GM12878 (cell line): ENCODE data around the gene NUP50. TPM values are rescaled to one million over a fixed set of nuclear protein-coding genes. Genes with fewer than 3 reads are reported as not detected.

Experiments
- BCLAF1 ChIP-seq: fragments of 450-650 bp; IDR thresholded peaks from 2 replicates; pipeline ENCODE4 v1.6.1; 2017; ENCODE audit warnings: antibody characterized with exemption, mild to moderate bottlenecking, moderate library complexity
- BHLHE40 ChIP-seq, 2 experiments: fragments of 450-650 bp in 1 of 2; IDR thresholded peaks; 2 replicates each; pipeline ENCODE4 v1.6.1; 2011 to 2017; ENCODE audit warnings: low read depth in 2 of 2, borderline replicate concordance in 1 of 2, improper control_type of control experiment in 1 of 2, low read length in 1 of 2, mild to moderate bottlenecking in 1 of 2
- ESRRA ChIP-seq: IDR thresholded peaks from 2 replicates; pipeline ENCODE4 v1.6.1; 2012; ENCODE audit warnings: mild to moderate bottlenecking, low read length, improper control_type of control experiment
- ETV6 ChIP-seq, 2 experiments: fragments of 450-650 bp in 1 of 2; IDR thresholded peaks in 1 of 2; conservative IDR thresholded peaks in 1 of 2; 2 replicates each; pipeline ENCODE4 v1.6.1; 2014; ENCODE audit warnings: antibody characterized with exemption in 1 of 2, borderline replicate concordance in 1 of 2, low read depth in 1 of 2, mild to moderate bottlenecking in 1 of 2, moderate library complexity in 1 of 2
- EZH2 ChIP-seq: IDR thresholded peaks from 2 replicates; pipeline ENCODE4 v1.6.1; 2012; ENCODE audit warnings: low read depth, mild to moderate bottlenecking, control low read depth, inconsistent platforms, low read length, borderline replicate concordance; ENCODE audit not compliant: control insufficient read depth
- IKZF1 ChIP-seq: fragments of 450-650 bp; conservative IDR thresholded peaks from 2 replicates; pipeline ENCODE4 v1.6.1; 2017; ENCODE audit warnings: antibody characterized with exemption, mild to moderate bottlenecking
- KLF5 ChIP-seq: fragments of 450-650 bp; IDR thresholded peaks from 2 replicates; pipeline ENCODE4 v1.6.1; 2014; ENCODE audit warnings: mild to moderate bottlenecking; ENCODE audit not compliant: partially characterized antibody
- MYC ChIP-seq: IDR thresholded peaks from 2 replicates; pipeline ENCODE4 v1.6.1; 2011; ENCODE audit warnings: mild to moderate bottlenecking, low read length, moderate library complexity, inconsistent platforms; ENCODE audit not compliant: insufficient read depth, insufficient replicate concordance, insufficient read length, severe bottlenecking
- NFYA ChIP-seq: IDR thresholded peaks from 2 replicates; pipeline ENCODE4 v1.6.1; 2011; ENCODE audit warnings: low read depth, mild to moderate bottlenecking, low read length, improper control_type of control experiment, borderline replicate concordance
- PML ChIP-seq: IDR thresholded peaks from 2 replicates; pipeline ENCODE4 v1.6.1; 2012; ENCODE audit warnings: low read length, inconsistent platforms
- POLR2A ChIP-seq: IDR thresholded peaks from 2 replicates; pipeline ENCODE4 v1.6.1; 2011; ENCODE audit warnings: low read depth, mild to moderate bottlenecking, low read length
- RB1 ChIP-seq: fragments of 450-650 bp; formaldehyde crosslinking; IDR thresholded peaks from 2 replicates; pipeline ENCODE4 v1.6.1; 2017; ENCODE audit warnings: mild to moderate bottlenecking, borderline replicate concordance
- RCOR1 ChIP-seq: conservative IDR thresholded peaks from 2 replicates; pipeline ENCODE4 v1.6.1; 2012; ENCODE audit warnings: low read depth, low read length, improper control_type of control experiment
- SMARCA5 ChIP-seq: fragments of 450-650 bp; IDR thresholded peaks from 2 replicates; pipeline ENCODE4 v1.6.1; 2017; ENCODE audit warnings: mild to moderate bottlenecking
- SMC3 ChIP-seq: IDR thresholded peaks from 2 replicates; pipeline ENCODE4 v1.6.1; 2011; ENCODE audit warnings: low read length, improper control_type of control experiment, borderline replicate concordance
- SREBF2 ChIP-seq: IDR thresholded peaks from 2 replicates; pipeline ENCODE4 v1.6.1; 2012; ENCODE audit warnings: mild to moderate bottlenecking, low read length
- SUZ12 ChIP-seq: fragments of 200-600 bp; sonication (generic); IDR thresholded peaks from one replicate; pipeline ENCODE4 v1.6.1; 2018; ENCODE audit warnings: antibody characterized with exemption, mild to moderate bottlenecking; ENCODE audit not compliant: unreplicated experiment
- TCF12 ChIP-seq: IDR thresholded peaks from 2 replicates; pipeline ENCODE4 v1.6.1; 2011; ENCODE audit warnings: low read depth, mild to moderate bottlenecking, low read length
- WRNIP1 ChIP-seq: IDR thresholded peaks from 2 replicates; pipeline ENCODE4 v1.6.1; 2011; ENCODE audit warnings: low read depth, low read length, improper control_type of control experiment, borderline replicate concordance
- YY1 ChIP-seq: IDR thresholded peaks from 2 replicates; pipeline ENCODE4 v1.6.1; 2011; ENCODE audit warnings: low read depth, mild to moderate bottlenecking, low read length
- ZNF384 ChIP-seq: IDR thresholded peaks from 2 replicates; pipeline ENCODE4 v1.6.1; 2012; ENCODE audit warnings: low read depth, mild to moderate bottlenecking, low read length, improper control_type of control experiment, borderline replicate concordance
- polyA plus RNA-seq, 11 experiments: library from polyadenylated mRNA; depleted of rRNA in 4 of 11; unstranded in 6 of 11; stranded (reverse) in 5 of 11; fragments of >200 nt; fragmentation: Nextera tagmentation in 4 of 11; fragmentation: Illumina TruSeq in 1 of 11; extraction: Ambion mirVana in 4 of 11; extraction: Trizol in 1 of 11; gene quantifications; 1 replicate in 1 of 11; 2 replicates in 10 of 11; pipeline versions ENCODE4 v1.2.1 to v1.2.3, GENCODE V29; 2011 to 2016; ENCODE audit warnings: inconsistent platforms in 2 of 11, missing spikeins in 2 of 11, low read depth in 1 of 11
- total RNA-seq, 4 experiments: library from RNA; depleted of rRNA in 3 of 4; stranded (reverse); fragments of >200 nt in 3 of 4; fragmentation: Illumina TruSeq in 1 of 4; extraction: Trizol in 1 of 4; gene quantifications; 2 replicates each; pipeline versions ENCODE4 v1.2.1 to v1.2.3, GENCODE V29; 2013 to 2021
- TF ChIP-seq, protein P1 (sequence below): IDR thresholded peaks from 2 replicates; pipeline ENCODE4 v1.6.1; 2011; ENCODE audit warnings: borderline replicate concordance, low read depth, mild to moderate bottlenecking, moderate library complexity, mixed read lengths, low read length; ENCODE audit not compliant: insufficient read depth; ENCODE audit errors: extremely low read length
- TF ChIP-seq, protein P2 (sequence below): fragments of 450-650 bp; formaldehyde crosslinking; IDR thresholded peaks from 2 replicates; pipeline ENCODE4 v1.4.0; 2020; ENCODE audit warnings: mild to moderate bottlenecking, moderate library complexity

Gene NUP50
- total and polyA plus RNA-seq, 10 of the 15 experiments (the other 5 are each of a cell fraction or from before 2014, with no cell fraction given): 36.8 to 125 (median 78.8) TPM

DNA sequence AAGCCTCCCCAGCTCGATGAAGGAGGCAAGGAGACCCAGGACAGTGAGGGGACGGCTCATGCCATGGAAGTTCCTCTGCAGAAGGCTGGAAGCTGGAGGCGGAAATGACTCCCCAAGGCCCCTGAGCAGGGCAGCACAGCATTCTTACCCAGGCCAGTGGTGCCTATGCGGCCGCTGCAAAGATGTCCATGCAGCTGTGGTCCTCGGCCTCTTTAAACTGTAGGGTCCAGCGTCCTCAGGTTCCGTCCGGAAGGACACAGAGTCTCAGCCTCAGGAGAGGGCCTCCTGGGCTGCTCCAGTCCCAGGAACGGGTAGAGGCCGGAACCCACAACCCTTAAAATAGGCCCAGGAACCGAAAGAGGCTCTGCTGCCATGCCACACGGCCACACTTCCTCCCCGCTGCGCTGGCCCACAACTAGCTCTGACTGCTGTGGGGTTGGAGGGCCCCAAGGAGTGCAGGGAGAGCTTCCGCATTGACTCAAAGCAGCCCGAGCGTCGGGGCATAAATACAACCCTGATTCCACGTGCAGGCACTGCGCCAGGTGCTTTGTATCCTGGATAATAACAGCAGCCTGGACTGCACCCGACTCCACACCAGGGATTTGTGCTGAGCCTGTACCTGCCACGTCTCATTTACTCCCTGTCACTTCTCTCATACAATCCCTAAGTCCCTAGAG is 71.5 kb downstream of the NUP50 start (continued):
- TF ChIP-seq, protein P1, sequence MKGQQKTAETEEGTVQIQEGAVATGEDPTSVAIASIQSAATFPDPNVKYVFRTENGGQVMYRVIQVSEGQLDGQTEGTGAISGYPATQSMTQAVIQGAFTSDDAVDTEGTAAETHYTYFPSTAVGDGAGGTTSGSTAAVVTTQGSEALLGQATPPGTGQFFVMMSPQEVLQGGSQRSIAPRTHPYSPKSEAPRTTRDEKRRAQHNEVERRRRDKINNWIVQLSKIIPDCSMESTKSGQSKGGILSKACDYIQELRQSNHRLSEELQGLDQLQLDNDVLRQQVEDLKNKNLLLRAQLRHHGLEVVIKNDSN: no peak
- TF ChIP-seq MYC: no peak
- TF ChIP-seq POLR2A: peak; percentile 84
- no peak for TF ChIP-seq EZH2
- peak; percentile 97 for TF ChIP-seq IKZF1
- TF ChIP-seq TCF12: peak; percentile 82; the same call in 1 of the 2 replicates
- peak; percentile 78; the same call in 1 of the 2 replicates for TF ChIP-seq RCOR1
- no peak for TF ChIP-seq WRNIP1
- TF ChIP-seq, protein P2, sequence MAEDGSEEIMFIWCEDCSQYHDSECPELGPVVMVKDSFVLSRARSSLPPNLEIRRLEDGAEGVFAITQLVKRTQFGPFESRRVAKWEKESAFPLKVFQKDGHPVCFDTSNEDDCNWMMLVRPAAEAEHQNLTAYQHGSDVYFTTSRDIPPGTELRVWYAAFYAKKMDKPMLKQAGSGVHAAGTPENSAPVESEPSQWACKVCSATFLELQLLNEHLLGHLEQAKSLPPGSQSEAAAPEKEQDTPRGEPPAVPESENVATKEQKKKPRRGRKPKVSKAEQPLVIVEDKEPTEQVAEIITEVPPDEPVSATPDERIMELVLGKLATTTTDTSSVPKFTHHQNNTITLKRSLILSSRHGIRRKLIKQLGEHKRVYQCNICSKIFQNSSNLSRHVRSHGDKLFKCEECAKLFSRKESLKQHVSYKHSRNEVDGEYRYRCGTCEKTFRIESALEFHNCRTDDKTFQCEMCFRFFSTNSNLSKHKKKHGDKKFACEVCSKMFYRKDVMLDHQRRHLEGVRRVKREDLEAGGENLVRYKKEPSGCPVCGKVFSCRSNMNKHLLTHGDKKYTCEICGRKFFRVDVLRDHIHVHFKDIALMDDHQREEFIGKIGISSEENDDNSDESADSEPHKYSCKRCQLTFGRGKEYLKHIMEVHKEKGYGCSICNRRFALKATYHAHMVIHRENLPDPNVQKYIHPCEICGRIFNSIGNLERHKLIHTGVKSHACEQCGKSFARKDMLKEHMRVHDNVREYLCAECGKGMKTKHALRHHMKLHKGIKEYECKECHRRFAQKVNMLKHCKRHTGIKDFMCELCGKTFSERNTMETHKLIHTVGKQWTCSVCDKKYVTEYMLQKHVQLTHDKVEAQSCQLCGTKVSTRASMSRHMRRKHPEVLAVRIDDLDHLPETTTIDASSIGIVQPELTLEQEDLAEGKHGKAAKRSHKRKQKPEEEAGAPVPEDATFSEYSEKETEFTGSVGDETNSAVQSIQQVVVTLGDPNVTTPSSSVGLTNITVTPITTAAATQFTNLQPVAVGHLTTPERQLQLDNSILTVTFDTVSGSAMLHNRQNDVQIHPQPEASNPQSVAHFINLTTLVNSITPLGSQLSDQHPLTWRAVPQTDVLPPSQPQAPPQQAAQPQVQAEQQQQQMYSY (CRISPR knock-in tag): no peak
- TF ChIP-seq RB1: no peak
- TF ChIP-seq SMARCA5: no peak
- peak; percentile 73 for TF ChIP-seq YY1
- peak; percentile 25 for TF ChIP-seq KLF5
- no peak for TF ChIP-seq ESRRA
- TF ChIP-seq BHLHE40 (IDR thresholded peaks at IDR 0.05; ENCODE audit: borderline replicate concordance in 1 of 2, low read depth in 2 of 2, low read length in 1 of 2): peak; percentile 81 to 85
- TF ChIP-seq BCLAF1: no peak
- TF ChIP-seq NFYA: no peak
- TF ChIP-seq PML: no peak; the same call in 1 of the 2 replicates
- TF ChIP-seq SMC3: no peak
- TF ChIP-seq ZNF384: no peak
- peak in 1 of 2 experiments; percentile 95; a peak in 2 of 4 replicates for TF ChIP-seq ETV6 (conservative IDR thresholded peaks at IDR 0.05 in 1 of 2, IDR thresholded peaks at IDR 0.05 in 1 of 2; ENCODE audit: borderline replicate concordance in 1 of 2, low read depth in 1 of 2)
- TF ChIP-seq SREBF2: no peak
- no peak for TF ChIP-seq SUZ12
